Measurements from ENCODE around the gene ATP8A1.
"Not testable (repeated sequence)": the region's sequence is repeated elsewhere in the genome, so short reads cannot be mapped to it uniquely, and the experiment has no call there.

The ATP8A1 gene

GRCh38 chr4:42467777-42468176 is 189.1 kb downstream of the ATP8A1 start:
- not testable (repeated sequence) for H3K9ac ChIP-seq (ENCODE audit: low read length); H3K4me1 ChIP-seq (ENCODE audit: control insufficient read depth, insufficient read depth, low read length); H3K4me3 ChIP-seq (ENCODE audit: low read length); H3K36me3 ChIP-seq (ENCODE audit: control insufficient read depth, insufficient read depth, low read length); H3K27me3 ChIP-seq (ENCODE audit: control insufficient read depth, insufficient read depth, low read length); H3K9me3 ChIP-seq (ENCODE audit: control insufficient read depth, low read length)

- Histone ChIP-seq H3K27me3 (ENCODE audit: control insufficient read depth, insufficient read depth, low read length) (no peaks in the 10 kb centered on the region), H3K4me3 (ENCODE audit: low read length) (no peak overlapping the region), H3K9ac (ENCODE audit: low read length) (no peak overlapping the region), H3K4me1 (ENCODE audit: control insufficient read depth, insufficient read depth, low read length) (no peaks in the 10 kb centered on the region), H3K36me3 (ENCODE audit: control insufficient read depth, insufficient read depth, low read length) (no peaks in the 10 kb centered on the region), H3K9me3 (ENCODE audit: control insufficient read depth, low read length) (no peaks in the 10 kb centered on the region)
These were observed 190.5 kb downstream of the ATP8A1 start for GRCh38 chr4:42466273-42466844.

GRCh38 chr4:42464550-42465094 is 192.3 kb downstream of the ATP8A1 start:
- Histone ChIP-seq H3K4me1 (ENCODE audit: control insufficient read depth, insufficient read depth, low read length) (no peaks in the 10 kb centered on the region), H3K9ac (ENCODE audit: low read length) (no peak overlapping the region), H3K9me3 (ENCODE audit: control insufficient read depth, low read length) (no peaks in the 10 kb centered on the region), H3K27me3 (ENCODE audit: control insufficient read depth, insufficient read depth, low read length) (no peaks in the 10 kb centered on the region), H3K36me3 (ENCODE audit: control insufficient read depth, insufficient read depth, low read length) (no peaks in the 10 kb centered on the region), H3K4me3 (ENCODE audit: low read length) (no peak overlapping the region)

- H3K27me3 ChIP-seq (ENCODE audit: control insufficient read depth, insufficient read depth, low read length); H3K9me3 ChIP-seq (ENCODE audit: control insufficient read depth, low read length); H3K4me1 ChIP-seq (ENCODE audit: control insufficient read depth, insufficient read depth, low read length); H3K9ac ChIP-seq (ENCODE audit: low read length); H3K4me3 ChIP-seq (ENCODE audit: low read length); H3K36me3 ChIP-seq (ENCODE audit: control insufficient read depth, insufficient read depth, low read length): not testable (repeated sequence)
These were observed 195.7 kb downstream of the ATP8A1 start for GRCh38 chr4:42461216-42461615.

- H3K9ac ChIP-seq (ENCODE audit: low read length) = no peak overlapping the region
- H3K36me3 ChIP-seq (ENCODE audit: control insufficient read depth, insufficient read depth, low read length) = no peaks in the 10 kb centered on the region
- H3K9me3 ChIP-seq (ENCODE audit: control insufficient read depth, low read length) = no peaks in the 10 kb centered on the region
- H3K4me3 ChIP-seq (ENCODE audit: low read length) = no peak overlapping the region
- no peaks in the 10 kb centered on the region for H3K4me1 ChIP-seq (ENCODE audit: control insufficient read depth, insufficient read depth, low read length)
- no peaks in the 10 kb centered on the region for H3K27me3 ChIP-seq (ENCODE audit: control insufficient read depth, insufficient read depth, low read length)
These were observed 196.9 kb downstream of the ATP8A1 start for GRCh38 chr4:42460043-42460442.

- Histone ChIP-seq H3K36me3 (ENCODE audit: control insufficient read depth, insufficient read depth, low read length) (no peaks in the 10 kb centered on the region), H3K4me1 (ENCODE audit: control insufficient read depth, insufficient read depth, low read length) (no peaks in the 10 kb centered on the region), H3K9ac (ENCODE audit: low read length) (no peak overlapping the region), H3K27me3 (ENCODE audit: control insufficient read depth, insufficient read depth, low read length) (no peaks in the 10 kb centered on the region), H3K4me3 (ENCODE audit: low read length) (no peak overlapping the region), H3K9me3 (ENCODE audit: control insufficient read depth, low read length) (no peaks in the 10 kb centered on the region)
These were observed 198.2 kb downstream of the ATP8A1 start for GRCh38 chr4:42458657-42459056.

GRCh38 chr4:42454755-42455420 is 202.0 kb downstream of the ATP8A1 start:
- H3K9ac ChIP-seq (ENCODE audit: low read length) = no peak overlapping the region
- no peaks in the 10 kb centered on the region for H3K27me3 ChIP-seq (ENCODE audit: control insufficient read depth, insufficient read depth, low read length)
- no peaks in the 10 kb centered on the region for H3K4me1 ChIP-seq (ENCODE audit: control insufficient read depth, insufficient read depth, low read length)
- H3K36me3 ChIP-seq (ENCODE audit: control insufficient read depth, insufficient read depth, low read length) = no peaks in the 10 kb centered on the region
- no peak overlapping the region for H3K4me3 ChIP-seq (ENCODE audit: low read length)
- no peaks in the 10 kb centered on the region for H3K9me3 ChIP-seq (ENCODE audit: control insufficient read depth, low read length)

- Histone ChIP-seq H3K36me3 (ENCODE audit: control insufficient read depth, insufficient read depth, low read length) (no peaks in the 10 kb centered on the region), H3K4me3 (ENCODE audit: low read length) (no peak overlapping the region), H3K9me3 (ENCODE audit: control insufficient read depth, low read length) (no peaks in the 10 kb centered on the region), H3K4me1 (ENCODE audit: control insufficient read depth, insufficient read depth, low read length) (no peaks in the 10 kb centered on the region), H3K27me3 (ENCODE audit: control insufficient read depth, insufficient read depth, low read length) (no peaks in the 10 kb centered on the region), H3K9ac (ENCODE audit: low read length) (no peak overlapping the region)
These were observed 203.3 kb downstream of the ATP8A1 start for GRCh38 chr4:42453612-42454011.

- Histone ChIP-seq H3K27me3 (ENCODE audit: control insufficient read depth, insufficient read depth, low read length) (no peaks in the 10 kb centered on the region), H3K9me3 (ENCODE audit: control insufficient read depth, low read length) (no peaks in the 10 kb centered on the region), H3K4me1 (ENCODE audit: control insufficient read depth, insufficient read depth, low read length) (no peaks in the 10 kb centered on the region)
These were observed 204.1 kb downstream of the ATP8A1 start for GRCh38 chr4:42452823-42453222.

GRCh38 chr4:42446823-42447222 is 210.1 kb downstream of the ATP8A1 start:
- Histone ChIP-seq H3K9me3 (ENCODE audit: control insufficient read depth, low read length) (no peaks in the 10 kb centered on the region), H3K9ac (ENCODE audit: low read length) (no peak overlapping the region), H3K36me3 (ENCODE audit: control insufficient read depth, insufficient read depth, low read length) (no peaks in the 10 kb centered on the region), H3K27me3 (ENCODE audit: control insufficient read depth, insufficient read depth, low read length) (no peaks in the 10 kb centered on the region), H3K4me3 (ENCODE audit: low read length) (no peak overlapping the region), H3K4me1 (ENCODE audit: control insufficient read depth, insufficient read depth, low read length) (no peaks in the 10 kb centered on the region)

More at GRCh38 chr4:42452823-42453222, 204.1 kb downstream of the ATP8A1 start:
- no peak overlapping the region for H3K4me3 ChIP-seq (ENCODE audit: low read length)
- no peaks in the 10 kb centered on the region for H3K36me3 ChIP-seq (ENCODE audit: control insufficient read depth, insufficient read depth, low read length)
- no peak overlapping the region for H3K9ac ChIP-seq (ENCODE audit: low read length)

GRCh38 chr4:42445038-42445437 is 211.9 kb downstream of the ATP8A1 start:
- Histone ChIP-seq H3K9me3 (ENCODE audit: control insufficient read depth, low read length) (no peaks in the 10 kb centered on the region), H3K9ac (ENCODE audit: low read length) (no peak overlapping the region), H3K4me3 (ENCODE audit: low read length) (no peak overlapping the region), H3K27me3 (ENCODE audit: control insufficient read depth, insufficient read depth, low read length) (no peaks in the 10 kb centered on the region), H3K36me3 (ENCODE audit: control insufficient read depth, insufficient read depth, low read length) (no peaks in the 10 kb centered on the region), H3K4me1 (ENCODE audit: control insufficient read depth, insufficient read depth, low read length) (no peaks in the 10 kb centered on the region)

GRCh38 chr4:42442601-42443000 is 214.3 kb downstream of the ATP8A1 start:
- no peak overlapping the region for H3K9ac ChIP-seq (ENCODE audit: low read length)
- no peaks in the 10 kb centered on the region for H3K4me1 ChIP-seq (ENCODE audit: control insufficient read depth, insufficient read depth, low read length)
- no peaks in the 10 kb centered on the region for H3K9me3 ChIP-seq (ENCODE audit: control insufficient read depth, low read length)
- H3K27me3 ChIP-seq (ENCODE audit: control insufficient read depth, insufficient read depth, low read length) = no peaks in the 10 kb centered on the region
- no peak overlapping the region for H3K4me3 ChIP-seq (ENCODE audit: low read length)
- H3K36me3 ChIP-seq (ENCODE audit: control insufficient read depth, insufficient read depth, low read length) = no peaks in the 10 kb centered on the region
